GM21723 (cell line): ENCODE data around the gene LSP1.

Experiments
- ATAC-seq: cut with Tn5 transposase; IDR thresholded peaks from one replicate; pipeline ENCODE4 v1.9.1; 2021; ENCODE audit warnings: mild to moderate bottlenecking, moderate library complexity; ENCODE audit not compliant: unreplicated experiment

LSP1 gene

DNA sequence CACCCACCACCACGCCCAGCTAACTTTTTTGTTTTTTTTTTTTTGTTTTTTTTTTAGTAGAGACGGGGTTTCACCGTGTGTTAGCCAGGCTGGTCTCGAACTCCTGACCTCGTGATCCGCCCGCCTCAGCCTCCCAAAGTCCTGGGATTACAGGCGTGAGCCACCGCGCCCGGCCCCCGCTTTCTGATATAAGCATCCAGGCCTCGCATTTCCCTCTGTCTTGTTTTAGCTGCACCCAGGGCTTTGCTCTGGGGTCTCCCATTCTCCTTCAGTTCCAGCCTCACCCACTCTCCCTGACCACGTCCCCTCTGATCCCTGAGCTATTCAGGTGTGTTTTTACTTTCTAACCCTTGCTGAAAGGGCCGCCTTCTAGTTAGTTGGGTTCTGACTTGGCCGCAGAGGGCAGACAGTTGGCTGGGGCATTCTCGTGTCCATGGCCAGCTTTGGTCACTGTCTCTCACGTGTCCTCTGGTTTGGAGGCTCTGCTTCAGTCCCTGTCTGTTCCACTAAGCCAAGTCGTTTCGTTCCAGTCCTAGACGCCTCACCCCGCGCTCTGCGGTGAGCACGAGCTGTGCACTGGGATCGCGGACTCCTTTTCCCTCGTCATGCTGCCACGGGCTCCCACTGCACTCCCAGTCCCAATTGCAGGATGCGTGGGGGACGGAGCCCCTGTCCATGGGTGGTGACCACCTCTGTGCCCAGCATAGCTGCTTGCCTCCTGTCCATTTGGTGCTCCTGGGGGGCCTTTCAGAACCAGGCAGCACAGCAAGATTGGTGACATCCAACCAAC lies 60.6 kb downstream of the LSP1 start:
- no peak for ATAC-seq

- ATAC-seq = no peak
Measured at GRCh38 chr11:1915795-1916131, 62.9 kb downstream of the LSP1 start.

- ATAC-seq = peak; percentile 60
Measured at GRCh38 chr11:1916132-1916985, 63.5 kb downstream of the LSP1 start.

- peak; percentile 19 for ATAC-seq
Measured at GRCh38 chr11:1916986-1917522, 64.2 kb downstream of the LSP1 start.

DNA sequence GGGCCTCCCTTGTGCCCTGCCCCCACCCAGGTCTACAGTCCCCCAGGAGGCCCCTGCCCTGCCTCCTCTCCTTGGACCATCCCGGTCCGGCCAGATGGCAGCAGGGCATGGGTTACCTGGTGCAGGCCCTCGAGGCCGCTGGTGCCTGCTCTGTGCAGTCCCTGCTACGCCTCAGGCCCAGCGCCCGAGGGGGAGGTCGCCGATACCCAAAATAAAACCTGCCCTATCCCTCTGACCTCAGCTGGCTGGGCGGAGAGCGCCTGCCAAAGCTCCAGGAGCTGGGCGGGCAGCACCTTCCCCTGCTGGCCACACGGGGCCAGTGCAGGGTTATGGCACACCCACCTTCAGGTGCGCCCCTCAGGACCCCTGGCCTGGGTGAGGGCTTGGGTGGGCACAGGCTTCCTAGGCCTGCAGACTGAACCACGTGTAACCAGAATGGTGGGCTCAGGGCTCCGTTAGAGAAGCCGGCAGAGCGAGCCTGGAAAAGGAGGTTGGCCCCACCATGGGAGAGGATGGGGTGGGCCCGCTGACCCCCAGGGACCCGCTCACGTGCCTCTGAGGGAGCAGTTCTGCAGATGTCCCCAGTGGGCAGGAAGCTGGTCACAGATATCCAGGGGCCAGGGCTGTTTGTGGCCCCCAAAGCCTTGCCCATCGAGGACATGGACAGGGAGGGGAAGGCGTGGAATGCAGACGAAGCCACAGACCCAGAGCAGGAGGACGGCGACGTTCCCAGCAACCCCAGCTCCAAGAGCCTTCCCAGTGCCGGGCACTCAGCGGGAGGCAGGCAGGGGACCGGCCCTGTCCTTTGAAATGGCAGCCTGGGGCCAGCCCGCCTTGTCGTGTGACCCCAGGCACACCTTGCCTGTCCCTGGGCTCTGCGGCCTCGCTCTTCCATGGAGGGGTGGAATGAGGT lies 64.9 kb downstream of the LSP1 start:
- no peak for ATAC-seq

DNA sequence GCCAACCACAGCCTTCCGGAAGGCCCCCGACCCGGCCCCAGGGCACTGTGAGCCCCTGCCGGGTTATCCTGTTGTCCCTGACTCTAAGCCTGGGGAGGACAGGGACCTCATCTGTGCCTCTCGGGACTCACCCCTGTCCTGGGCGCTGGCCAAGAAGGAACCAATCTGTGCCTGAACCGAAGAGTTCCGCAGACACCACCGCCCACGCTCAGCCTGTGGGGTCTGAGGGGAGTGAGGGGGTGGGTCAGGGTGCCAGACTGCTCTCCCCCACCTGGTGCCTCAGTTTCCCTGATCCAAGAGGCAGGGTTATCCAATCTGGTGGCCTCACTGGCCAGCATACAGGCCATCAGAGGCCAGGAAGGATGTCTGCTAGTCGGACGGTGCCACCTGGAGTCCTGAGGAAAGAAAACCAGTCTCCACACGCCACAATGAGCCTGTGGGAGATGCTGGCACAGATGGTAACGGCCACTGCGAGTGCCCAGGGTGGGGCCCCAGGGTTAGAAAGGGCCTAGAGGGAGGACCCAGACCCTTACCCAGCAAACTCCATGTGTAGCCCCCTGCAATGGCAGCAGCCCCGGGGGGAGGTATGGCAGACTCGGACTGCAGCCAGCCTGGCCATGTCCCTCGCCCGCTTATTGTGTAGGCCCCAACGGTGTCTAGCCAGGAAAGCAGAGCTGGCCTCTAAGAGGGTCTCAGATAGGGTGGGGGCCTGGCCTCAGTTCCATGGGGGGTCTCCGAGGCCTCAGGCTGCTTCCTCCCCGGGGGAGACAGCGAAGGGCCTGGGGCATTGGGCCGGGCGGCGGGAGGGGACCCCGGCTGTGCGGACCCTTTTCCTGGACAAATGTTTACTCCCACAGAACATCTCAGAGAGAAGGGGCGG lies 65.8 kb downstream of the LSP1 start:
- no peak for ATAC-seq

GRCh38 chr11:1919391-1920127 lies 66.7 kb downstream of the LSP1 start, which contains the start of gene TNNT3:
Gene TNNT3, plus strand, starts transcription at chr11:1919703. Its CDS starts 3,172 bp downstream, at chr11:1922875.
- ATAC-seq = no peak

DNA sequence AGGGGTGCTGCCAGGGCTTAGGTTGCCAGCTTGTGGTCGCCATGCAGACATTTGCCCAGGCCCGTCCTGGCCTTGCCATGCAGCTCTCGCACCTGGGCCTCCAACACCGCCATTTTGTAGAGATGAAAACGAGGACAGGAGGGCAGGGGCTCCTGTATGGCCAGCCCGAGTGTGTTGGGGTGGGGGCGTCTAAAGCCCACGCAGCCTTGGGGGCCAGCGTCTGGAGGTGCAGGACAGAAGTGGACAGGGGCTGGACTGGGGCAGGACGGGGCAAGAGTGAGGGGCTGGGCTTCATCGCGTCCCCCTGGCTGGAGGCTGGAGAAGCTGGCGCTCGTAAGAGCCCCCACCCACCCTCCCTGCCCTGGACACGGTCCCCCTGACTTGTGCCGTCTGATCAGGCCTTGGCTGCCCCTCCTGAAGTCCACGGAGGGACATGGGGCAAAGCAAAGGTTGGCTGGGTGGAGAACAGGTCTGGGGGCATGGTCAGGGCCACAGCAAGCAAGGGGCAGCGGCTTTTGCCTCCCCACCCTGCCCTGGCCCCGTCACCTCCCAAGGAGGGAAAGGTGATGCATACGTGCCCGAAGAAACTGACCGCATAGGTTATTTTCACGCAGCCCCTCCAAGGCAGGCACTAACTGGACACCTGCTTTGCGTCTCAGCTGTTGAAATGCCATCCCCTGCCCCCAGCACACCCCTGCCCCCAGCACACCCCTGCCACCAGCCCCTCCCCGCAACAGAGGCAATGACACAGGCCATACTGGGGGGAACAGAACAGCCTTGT lies 67.4 kb downstream of the LSP1 start:
- no peak for ATAC-seq

DNA sequence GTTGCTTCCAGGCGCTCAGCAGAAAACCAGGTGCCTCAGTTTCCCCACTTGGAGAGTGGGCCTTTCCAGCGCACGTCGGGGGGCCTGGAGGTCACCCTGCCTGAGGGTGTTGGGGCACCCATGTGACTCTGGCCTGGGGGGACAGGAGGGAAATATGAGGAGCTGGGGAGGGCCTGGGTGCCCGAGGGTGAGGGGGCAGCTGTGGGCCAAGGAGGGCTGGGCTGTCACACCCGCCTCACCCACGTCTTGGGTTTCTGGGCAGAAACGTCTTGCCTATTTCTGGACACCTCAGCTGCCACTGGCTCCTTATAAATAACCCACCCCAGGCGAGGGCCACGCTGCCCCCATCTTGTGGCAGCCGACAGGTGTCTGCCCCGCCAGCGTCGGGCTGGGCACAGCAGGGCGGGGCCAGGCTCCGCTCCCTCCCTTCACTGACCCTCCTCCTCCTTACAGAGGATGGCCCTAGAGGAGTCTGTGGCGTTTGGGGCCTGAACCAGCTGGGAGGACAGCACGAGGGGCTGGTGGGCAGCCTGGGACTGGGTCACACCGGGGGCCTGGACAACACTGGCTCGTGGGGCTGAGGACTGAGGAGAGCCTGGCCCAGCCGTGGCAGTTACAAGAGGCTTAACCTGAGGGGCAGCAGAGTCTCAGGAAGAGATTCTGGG lies 68.2 kb downstream of the LSP1 start:
- no peak for ATAC-seq

GRCh38 chr11:1921574-1922141 lies 68.8 kb downstream of the LSP1 start:
- ATAC-seq = no peak

- no peak for ATAC-seq
Measured at GRCh38 chr11:1922481-1923081, 69.7 kb downstream of the LSP1 start.

GRCh38 chr11:1923201-1923956 lies 70.5 kb downstream of the LSP1 start:
- no peak for ATAC-seq

GRCh38 chr11:1924181-1924580 lies 71.3 kb downstream of the LSP1 start:
- ATAC-seq = no peak

DNA sequence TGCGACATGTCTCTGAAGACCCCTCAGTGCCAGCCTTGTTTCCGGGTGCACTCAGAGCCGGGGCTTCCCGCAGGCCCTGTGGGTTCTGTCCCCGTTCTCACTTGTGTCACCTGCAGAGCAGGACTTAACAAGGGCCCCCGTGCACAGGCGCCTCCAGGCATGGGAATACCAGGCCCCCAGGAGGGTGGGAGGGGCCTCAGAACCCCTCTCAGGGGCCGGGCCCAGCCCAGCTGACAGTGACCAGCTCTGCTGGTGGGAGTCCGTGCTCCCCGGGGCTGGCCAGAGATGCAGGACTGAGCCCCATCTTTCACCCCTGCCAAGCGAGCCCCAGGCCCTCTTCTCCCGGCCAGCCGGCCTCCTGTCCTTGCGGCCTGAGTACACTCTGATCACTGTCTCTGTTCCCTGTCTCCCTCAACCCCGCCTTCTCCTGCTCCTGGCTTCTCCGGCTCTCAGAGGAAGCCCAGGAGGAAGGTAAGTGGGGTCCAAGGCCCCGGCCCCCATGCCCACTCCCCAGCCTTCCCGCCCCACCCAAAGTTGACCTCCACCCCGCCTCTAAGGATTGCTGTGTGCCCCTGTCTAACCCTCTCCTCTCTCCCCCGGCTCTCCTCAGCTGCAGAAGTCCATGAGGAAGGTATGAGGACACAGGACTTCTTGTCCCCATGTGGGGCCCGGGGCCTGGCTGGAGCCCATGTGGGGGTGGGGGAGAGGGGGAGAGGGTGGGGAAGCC lies 71.9 kb downstream of the LSP1 start:
- ATAC-seq = no peak

DNA sequence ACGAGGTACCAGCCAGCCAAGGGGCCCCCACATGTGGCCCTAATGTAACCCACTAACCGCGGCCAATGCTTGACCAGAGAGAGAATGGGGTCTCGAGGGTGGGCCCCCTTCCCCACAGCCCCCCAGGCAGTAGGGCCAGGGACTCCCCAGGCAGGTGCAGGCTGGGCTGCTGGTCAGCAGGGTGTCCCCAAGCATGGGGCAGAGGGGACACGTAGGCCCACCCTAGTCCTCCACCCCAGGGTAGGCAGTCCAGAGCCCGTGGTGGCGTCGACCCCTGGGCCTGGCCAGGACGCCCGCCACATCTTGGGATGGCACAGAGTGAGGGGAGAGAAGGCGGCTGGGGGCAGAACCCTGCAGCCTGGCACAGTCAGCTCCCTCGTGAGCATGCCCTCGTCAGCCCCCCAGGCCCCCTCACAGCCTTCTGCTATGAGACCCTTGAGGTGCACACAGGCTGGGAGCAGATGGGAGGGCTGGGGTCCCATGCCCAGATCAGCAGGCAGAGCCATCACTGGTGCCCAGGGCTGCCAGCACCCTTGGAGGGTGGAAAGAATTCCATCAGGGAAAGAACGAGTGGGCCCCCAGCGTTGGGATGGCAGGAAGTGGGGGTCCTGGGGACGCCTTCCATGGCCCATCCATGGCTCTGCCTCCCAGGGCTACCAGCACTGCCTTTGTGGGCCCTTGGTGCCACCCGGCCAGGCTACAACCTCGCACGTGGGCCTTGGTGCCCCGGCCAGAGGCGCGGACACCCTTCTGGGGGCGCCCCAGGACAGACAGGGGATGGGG lies 72.7 kb downstream of the LSP1 start:
- no peak for ATAC-seq
